ENCODE measurements around the gene LMBRD2.

Gene LMBRD2

DNA sequence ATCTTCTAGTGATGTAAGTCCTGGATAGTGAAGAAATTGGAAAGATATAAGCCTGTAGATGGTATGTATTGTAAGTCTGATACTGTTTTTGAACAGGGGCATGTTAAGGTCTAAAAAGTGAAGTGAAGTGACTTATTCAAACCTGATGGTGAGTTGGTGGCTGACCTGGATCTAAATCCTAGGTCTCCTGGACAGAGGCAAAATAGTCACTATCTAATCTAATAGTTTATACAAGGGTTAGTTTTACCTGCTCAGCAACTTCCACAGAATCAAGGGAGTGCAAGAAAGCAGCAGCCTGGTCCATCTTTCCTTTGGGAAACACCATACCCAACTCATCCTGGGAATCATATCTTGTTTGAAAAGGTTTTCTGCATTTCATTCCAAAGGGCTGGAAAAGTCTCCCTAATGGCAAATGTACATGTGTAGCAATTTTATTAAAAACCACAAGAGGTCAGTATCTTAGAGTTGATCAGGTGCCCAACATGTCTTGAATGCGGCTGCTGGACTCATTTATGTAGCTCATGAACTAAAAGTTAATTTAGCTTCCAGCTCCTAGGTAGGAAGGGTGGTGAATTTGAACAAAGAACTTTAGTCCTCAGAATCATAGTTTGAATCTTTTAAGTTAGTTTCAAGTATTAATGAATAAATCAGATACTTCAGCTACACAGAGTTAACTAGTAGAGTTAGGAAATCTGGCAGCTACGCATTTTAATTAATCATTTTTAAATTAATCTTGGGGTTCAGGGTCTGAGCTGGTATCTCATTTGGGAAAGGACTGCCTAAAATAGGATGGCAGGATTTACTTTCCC, 26.2 kb upstream of the LMBRD2 start:
- DNase-seq = no peak
- Histone ChIP-seq H3K4me3 (no peak overlapping the region), H3K27ac (no peak overlapping the region), H3K27me3 (no peaks in the 10 kb centered on the region), H3K9me3 (no peaks in the 10 kb centered on the region), H3K36me3 (peaks cover 31 to 59% (median 36%) of the 10 kb centered on the region in 3 donors), H3K4me1 (no peaks in the 10 kb centered on the region)
- TF ChIP-seq, protein P1, sequence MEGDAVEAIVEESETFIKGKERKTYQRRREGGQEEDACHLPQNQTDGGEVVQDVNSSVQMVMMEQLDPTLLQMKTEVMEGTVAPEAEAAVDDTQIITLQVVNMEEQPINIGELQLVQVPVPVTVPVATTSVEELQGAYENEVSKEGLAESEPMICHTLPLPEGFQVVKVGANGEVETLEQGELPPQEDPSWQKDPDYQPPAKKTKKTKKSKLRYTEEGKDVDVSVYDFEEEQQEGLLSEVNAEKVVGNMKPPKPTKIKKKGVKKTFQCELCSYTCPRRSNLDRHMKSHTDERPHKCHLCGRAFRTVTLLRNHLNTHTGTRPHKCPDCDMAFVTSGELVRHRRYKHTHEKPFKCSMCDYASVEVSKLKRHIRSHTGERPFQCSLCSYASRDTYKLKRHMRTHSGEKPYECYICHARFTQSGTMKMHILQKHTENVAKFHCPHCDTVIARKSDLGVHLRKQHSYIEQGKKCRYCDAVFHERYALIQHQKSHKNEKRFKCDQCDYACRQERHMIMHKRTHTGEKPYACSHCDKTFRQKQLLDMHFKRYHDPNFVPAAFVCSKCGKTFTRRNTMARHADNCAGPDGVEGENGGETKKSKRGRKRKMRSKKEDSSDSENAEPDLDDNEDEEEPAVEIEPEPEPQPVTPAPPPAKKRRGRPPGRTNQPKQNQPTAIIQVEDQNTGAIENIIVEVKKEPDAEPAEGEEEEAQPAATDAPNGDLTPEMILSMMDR (IDR thresholded peaks at IDR 0.05) = peak; percentile 50 to 55
- intact Hi-C loops (cut with DNase I; ENCODE audit: low total_unique reads) = no loop called here

DNA sequence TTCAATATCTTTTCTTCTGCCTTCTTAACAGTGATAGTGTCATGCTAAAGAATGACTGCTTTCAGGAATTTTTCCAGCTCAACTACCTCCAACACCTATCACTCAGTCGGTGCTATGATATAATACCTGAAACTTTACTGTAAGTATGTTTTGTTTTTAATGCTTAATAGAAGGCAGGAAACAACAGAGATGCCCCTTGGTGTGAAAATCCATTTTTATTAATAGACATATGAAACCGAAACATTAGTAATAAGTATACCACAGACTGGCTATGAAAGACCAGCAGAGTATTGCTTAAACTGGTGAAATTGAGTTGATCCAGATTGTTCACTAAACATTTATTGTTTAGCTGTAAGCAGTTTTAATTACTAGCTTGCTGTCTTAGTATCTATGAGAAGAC, 25.5 kb upstream of the LMBRD2 start:
- no peak overlapping the region for H3K27ac ChIP-seq
- peaks cover 31 to 67% (median 33%) of the 10 kb centered on the region in 3 donors for H3K36me3 ChIP-seq
- no peak overlapping the region for H3K4me3 ChIP-seq
- DNase-seq = no peak
- no peaks in the 10 kb centered on the region for H3K9me3 ChIP-seq
- H3K4me1 ChIP-seq = no peaks in the 10 kb centered on the region
- TF ChIP-seq, protein P1 (IDR thresholded peaks at IDR 0.05) = no peak
- H3K27me3 ChIP-seq = no peaks in the 10 kb centered on the region
- intact Hi-C loops (cut with DNase I; ENCODE audit: low total_unique reads) = no loop called here

DNA sequence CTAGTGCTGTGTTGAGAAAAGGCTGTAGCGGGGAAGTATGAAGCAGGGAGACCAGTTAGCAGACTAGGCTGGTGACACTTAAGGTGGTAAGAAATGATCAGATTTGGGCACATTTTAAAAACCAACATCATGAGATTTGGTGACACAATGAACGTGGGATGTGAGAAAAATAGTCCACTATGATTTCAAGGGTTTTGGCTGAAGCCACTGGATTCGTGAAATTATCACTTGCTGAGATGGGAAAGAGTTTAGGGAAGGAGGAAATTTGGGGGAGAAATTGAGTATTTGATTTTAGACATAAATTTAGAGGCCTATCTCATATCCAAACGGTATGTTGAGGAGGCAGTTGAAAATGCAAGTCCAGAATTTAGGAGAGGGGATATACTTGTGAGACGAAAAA, 23.4 kb upstream of the LMBRD2 start:
- Histone ChIP-seq H3K27me3 (no peaks in the 10 kb centered on the region), H3K4me1 (no peaks in the 10 kb centered on the region), H3K36me3 (peaks cover 25 to 72% (median 41%) of the 10 kb centered on the region in 3 donors), H3K9me3 (no peaks in the 10 kb centered on the region), H3K4me3 (no peak overlapping the region), H3K27ac (no peak overlapping the region)
- no peak for DNase-seq
- TF ChIP-seq, protein P1 (IDR thresholded peaks at IDR 0.05) = no peak
- intact Hi-C loops (cut with DNase I; ENCODE audit: low total_unique reads) = no loop called here

DNA sequence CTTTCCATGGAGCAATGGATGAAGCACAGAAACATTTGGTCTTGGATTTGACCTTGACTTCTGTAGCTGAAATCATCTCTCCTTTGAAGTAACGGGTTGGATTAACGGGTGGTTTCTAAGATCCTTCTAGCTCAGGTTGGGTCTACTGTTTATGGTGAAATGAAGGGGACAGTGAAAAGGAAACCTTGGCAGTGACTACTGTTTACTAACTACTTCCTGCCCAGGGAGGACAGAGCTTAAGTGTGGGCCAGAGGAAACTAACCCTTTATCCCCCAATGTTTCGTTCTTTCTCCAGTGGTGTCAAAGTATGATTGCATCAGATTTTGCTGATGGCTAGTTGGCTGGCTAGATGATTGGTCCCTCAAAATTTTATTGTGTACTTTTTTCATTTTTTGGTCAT, 22.4 kb upstream of the LMBRD2 start:
- Histone ChIP-seq H3K4me1 (no peaks in the 10 kb centered on the region), H3K27me3 (no peaks in the 10 kb centered on the region), H3K36me3 (peaks cover 26 to 73% (median 47%) of the 10 kb centered on the region in 3 donors), H3K27ac (no peak overlapping the region), H3K9me3 (no peaks in the 10 kb centered on the region), H3K4me3 (no peak overlapping the region)
- intact Hi-C loops (cut with DNase I; ENCODE audit: low total_unique reads) = no loop called here
- DNase-seq = no peak
- TF ChIP-seq, protein P1 (IDR thresholded peaks at IDR 0.05) = no peak

DNA sequence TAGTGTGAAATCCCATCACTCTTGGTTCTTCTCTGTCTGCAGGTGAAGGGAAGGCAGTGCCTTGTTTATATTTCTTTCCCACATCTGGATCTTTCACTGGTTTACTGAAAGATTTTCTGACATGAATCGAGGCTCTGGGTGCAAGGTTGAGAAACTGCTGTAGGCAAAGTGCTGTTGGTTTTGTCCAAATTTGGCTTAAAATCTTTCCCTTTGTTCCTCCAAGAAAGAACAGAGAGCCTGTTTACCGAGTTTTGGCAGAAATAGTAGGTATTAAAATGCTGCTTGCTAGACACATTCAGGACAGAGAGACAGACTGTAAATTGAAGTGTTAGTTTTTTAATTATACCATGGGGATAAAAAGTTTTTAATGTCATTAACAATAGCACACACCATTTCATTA, 21.7 kb upstream of the LMBRD2 start:
- Histone ChIP-seq H3K36me3 (peaks cover 25 to 74% (median 48%) of the 10 kb centered on the region in 3 donors), H3K27me3 (no peaks in the 10 kb centered on the region), H3K27ac (no peak overlapping the region), H3K4me3 (no peak overlapping the region), H3K4me1 (no peaks in the 10 kb centered on the region), H3K9me3 (no peaks in the 10 kb centered on the region)
- TF ChIP-seq, protein P1 (IDR thresholded peaks at IDR 0.05) = no peak
- no peak for DNase-seq
- intact Hi-C loops (cut with DNase I; ENCODE audit: low total_unique reads) = no loop called here
